Neural cell (in vitro differentiated cells): ENCODE data around the gene IDH3B. TPM values are rescaled to one million over a fixed set of nuclear protein-coding genes. Genes with fewer than 3 reads are reported as not detected.

Experiments
- H2AFZ ChIP-seq: fragments of 200-600, 300-800 bp; sonication (generic), shearing (Covaris generic); 2 replicates; pipeline ENCODE4 v1.6.0; 2014; ENCODE audit warnings: low read depth, mild to moderate bottlenecking, antibody characterized with exemption, low read length, moderate library complexity
- H3F3A ChIP-seq: fragments of 200-600 bp; shearing (Covaris generic); 2 replicates; pipeline ENCODE4 v1.6.1; 2016; ENCODE audit warnings: mild to moderate bottlenecking, moderate library complexity, mixed read lengths, antibody characterized with exemption, low read length; ENCODE audit not compliant: insufficient read depth, poor library complexity, severe bottlenecking
- H3K27ac ChIP-seq: fragments of 200-600, 300-800 bp; sonication (generic), shearing (Covaris generic); 2 replicates; pipeline ENCODE4 v1.5.1; 2014; ENCODE audit warnings: mild to moderate bottlenecking, low read length, moderate library complexity
- H3K27me3 ChIP-seq: fragments of 300-800, 200-600 bp; sonication (generic), shearing (Covaris generic); 2 replicates; pipeline ENCODE4 v1.6.0; 2014; ENCODE audit warnings: mild to moderate bottlenecking, low read depth, low read length, moderate library complexity; ENCODE audit not compliant: insufficient read depth
- H3K36me3 ChIP-seq: fragments of 300-800, 200-600 bp; sonication (generic), shearing (Covaris generic); 2 replicates; pipeline ENCODE4 v1.5.1; 2014; ENCODE audit warnings: mild to moderate bottlenecking, antibody characterized with exemption, low read length, moderate library complexity; ENCODE audit not compliant: insufficient read depth
- H3K4me2 ChIP-seq: fragments of 300-800, 200-600 bp; sonication (generic), shearing (Covaris generic); 2 replicates; pipeline ENCODE4 v1.6.0; 2014; ENCODE audit warnings: mild to moderate bottlenecking, low read length
- H3K4me3 ChIP-seq: fragments of 300-800, 200-600 bp; sonication (generic), shearing (Covaris generic); 2 replicates; pipeline ENCODE4 v1.5.1; 2014; ENCODE audit warnings: mild to moderate bottlenecking, low read length, moderate library complexity
- H3K79me2 ChIP-seq: fragments of 200-600 bp; shearing (Covaris generic); replicated peaks from 2 replicates; pipeline ENCODE4 v1.6.0; 2014; ENCODE audit warnings: mild to moderate bottlenecking, low read length, moderate library complexity; ENCODE audit not compliant: insufficient read depth
- H3K9ac ChIP-seq: fragments of 300-800, 200-600 bp; sonication (generic), shearing (Covaris generic); 2 replicates; pipeline ENCODE4 v1.6.1; 2016; ENCODE audit warnings: mild to moderate bottlenecking, low read length, mixed read lengths
- H3K9me2 ChIP-seq: fragments of 200-600 bp; shearing (Covaris generic); 2 replicates; pipeline ENCODE4 v1.6.1; 2016; ENCODE audit warnings: mild to moderate bottlenecking, low read length, mixed read lengths; ENCODE audit not compliant: insufficient read depth
- H3K9me3 ChIP-seq: fragments of 200-600, 300-800 bp; sonication (generic), shearing (Covaris generic); 2 replicates; pipeline ENCODE4 v1.6.1; 2016; ENCODE audit warnings: mild to moderate bottlenecking, mixed run types, low read length, moderate library complexity, mixed read lengths
- H4K20me1 ChIP-seq: fragments of 200-600 bp; shearing (Covaris generic); 2 replicates; pipeline ENCODE4 v1.6.1; 2016; ENCODE audit warnings: mild to moderate bottlenecking, mixed run types; ENCODE audit not compliant: insufficient read depth
- EP300 ChIP-seq: fragments of 450-650 bp; conservative IDR thresholded peaks from 2 replicates; pipeline ENCODE4 v1.6.1; 2014; ENCODE audit warnings: antibody characterized with exemption, mild to moderate bottlenecking, moderate library complexity; ENCODE audit not compliant: poor library complexity, severe bottlenecking
- EZH2 ChIP-seq: fragments of 200-600, 300-800 bp; shearing (Covaris generic), sonication (generic); IDR thresholded peaks from 2 replicates; pipeline ENCODE4 v1.6.1; 2014; ENCODE audit warnings: antibody characterized with exemption, low read length, borderline replicate concordance, mild to moderate bottlenecking; ENCODE audit not compliant: insufficient read depth, poor library complexity, severe bottlenecking
- MXI1 ChIP-seq: fragments of 450-650 bp; conservative IDR thresholded peaks from 2 replicates; pipeline ENCODE4 v1.6.1; 2014; ENCODE audit warnings: antibody characterized with exemption, mild to moderate bottlenecking; ENCODE audit not compliant: poor library complexity, severe bottlenecking
- POLR2AphosphoS5 ChIP-seq: IDR thresholded peaks from 2 replicates; pipeline ENCODE4 v1.6.1; 2012
- RAD21 ChIP-seq: fragments of 450-650 bp; conservative IDR thresholded peaks from 2 replicates; pipeline ENCODE4 v1.6.1; 2014; ENCODE audit warnings: antibody characterized with exemption, mild to moderate bottlenecking, moderate library complexity
- SMC3 ChIP-seq: fragments of 450-650 bp; conservative IDR thresholded peaks from 2 replicates; pipeline ENCODE4 v1.6.1; 2014; ENCODE audit warnings: antibody characterized with exemption, mild to moderate bottlenecking, moderate library complexity; ENCODE audit not compliant: poor library complexity
- TAF1 ChIP-seq: IDR thresholded peaks from 2 replicates; pipeline ENCODE4 v1.6.1; 2012; ENCODE audit warnings: low read depth
- polyA plus RNA-seq: library from polyadenylated mRNA; depleted of rRNA; stranded (reverse); fragments of >200 nt; gene quantifications from 2 replicates; pipeline ENCODE4 v1.2.3, GENCODE V29; 2014
- TF ChIP-seq, protein P1 (sequence below): fragments of 450-650 bp; IDR thresholded peaks from 2 replicates; pipeline ENCODE4 v1.5.1; 2014; ENCODE audit warnings: antibody characterized with exemption, mild to moderate bottlenecking, moderate library complexity; ENCODE audit not compliant: poor library complexity, severe bottlenecking
- TF ChIP-seq, protein P2 (sequence below): IDR thresholded peaks from 2 replicates; pipeline ENCODE4 v1.6.1; 2012; ENCODE audit warnings: borderline replicate concordance

The IDH3B gene
- polyA plus RNA-seq, 1 donor from 2014 or later: 307 TPM

GRCh38 chr20:2694519-2694918, 30.5 kb upstream of the IDH3B start:
- H3K9ac ChIP-seq: no peak overlapping the region
- no peak overlapping the region for H2AFZ ChIP-seq
- H3K27ac ChIP-seq: no peak overlapping the region
- peak overlapping the region; percentile 63 for H3K4me3 ChIP-seq
- TF ChIP-seq SMC3: no peak
- no peak for TF ChIP-seq RAD21
- no peak for TF ChIP-seq MXI1
- TF ChIP-seq, protein P1, sequence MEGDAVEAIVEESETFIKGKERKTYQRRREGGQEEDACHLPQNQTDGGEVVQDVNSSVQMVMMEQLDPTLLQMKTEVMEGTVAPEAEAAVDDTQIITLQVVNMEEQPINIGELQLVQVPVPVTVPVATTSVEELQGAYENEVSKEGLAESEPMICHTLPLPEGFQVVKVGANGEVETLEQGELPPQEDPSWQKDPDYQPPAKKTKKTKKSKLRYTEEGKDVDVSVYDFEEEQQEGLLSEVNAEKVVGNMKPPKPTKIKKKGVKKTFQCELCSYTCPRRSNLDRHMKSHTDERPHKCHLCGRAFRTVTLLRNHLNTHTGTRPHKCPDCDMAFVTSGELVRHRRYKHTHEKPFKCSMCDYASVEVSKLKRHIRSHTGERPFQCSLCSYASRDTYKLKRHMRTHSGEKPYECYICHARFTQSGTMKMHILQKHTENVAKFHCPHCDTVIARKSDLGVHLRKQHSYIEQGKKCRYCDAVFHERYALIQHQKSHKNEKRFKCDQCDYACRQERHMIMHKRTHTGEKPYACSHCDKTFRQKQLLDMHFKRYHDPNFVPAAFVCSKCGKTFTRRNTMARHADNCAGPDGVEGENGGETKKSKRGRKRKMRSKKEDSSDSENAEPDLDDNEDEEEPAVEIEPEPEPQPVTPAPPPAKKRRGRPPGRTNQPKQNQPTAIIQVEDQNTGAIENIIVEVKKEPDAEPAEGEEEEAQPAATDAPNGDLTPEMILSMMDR: no peak
- TF ChIP-seq POLR2AphosphoS5: no peak
- no peak for TF ChIP-seq EP300
- TF ChIP-seq, protein P2, sequence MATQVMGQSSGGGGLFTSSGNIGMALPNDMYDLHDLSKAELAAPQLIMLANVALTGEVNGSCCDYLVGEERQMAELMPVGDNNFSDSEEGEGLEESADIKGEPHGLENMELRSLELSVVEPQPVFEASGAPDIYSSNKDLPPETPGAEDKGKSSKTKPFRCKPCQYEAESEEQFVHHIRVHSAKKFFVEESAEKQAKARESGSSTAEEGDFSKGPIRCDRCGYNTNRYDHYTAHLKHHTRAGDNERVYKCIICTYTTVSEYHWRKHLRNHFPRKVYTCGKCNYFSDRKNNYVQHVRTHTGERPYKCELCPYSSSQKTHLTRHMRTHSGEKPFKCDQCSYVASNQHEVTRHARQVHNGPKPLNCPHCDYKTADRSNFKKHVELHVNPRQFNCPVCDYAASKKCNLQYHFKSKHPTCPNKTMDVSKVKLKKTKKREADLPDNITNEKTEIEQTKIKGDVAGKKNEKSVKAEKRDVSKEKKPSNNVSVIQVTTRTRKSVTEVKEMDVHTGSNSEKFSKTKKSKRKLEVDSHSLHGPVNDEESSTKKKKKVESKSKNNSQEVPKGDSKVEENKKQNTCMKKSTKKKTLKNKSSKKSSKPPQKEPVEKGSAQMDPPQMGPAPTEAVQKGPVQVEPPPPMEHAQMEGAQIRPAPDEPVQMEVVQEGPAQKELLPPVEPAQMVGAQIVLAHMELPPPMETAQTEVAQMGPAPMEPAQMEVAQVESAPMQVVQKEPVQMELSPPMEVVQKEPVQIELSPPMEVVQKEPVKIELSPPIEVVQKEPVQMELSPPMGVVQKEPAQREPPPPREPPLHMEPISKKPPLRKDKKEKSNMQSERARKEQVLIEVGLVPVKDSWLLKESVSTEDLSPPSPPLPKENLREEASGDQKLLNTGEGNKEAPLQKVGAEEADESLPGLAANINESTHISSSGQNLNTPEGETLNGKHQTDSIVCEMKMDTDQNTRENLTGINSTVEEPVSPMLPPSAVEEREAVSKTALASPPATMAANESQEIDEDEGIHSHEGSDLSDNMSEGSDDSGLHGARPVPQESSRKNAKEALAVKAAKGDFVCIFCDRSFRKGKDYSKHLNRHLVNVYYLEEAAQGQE: no peak
- no peak for TF ChIP-seq EZH2
- no peak for TF ChIP-seq TAF1
- H3F3A ChIP-seq: no peaks in the 10 kb centered on the region
- H3K9me3 ChIP-seq: no peaks in the 10 kb centered on the region
- peaks cover 28% of the 10 kb centered on the region for H3K27me3 ChIP-seq
- H3K79me2 ChIP-seq: no peaks in the 10 kb centered on the region
- no peaks in the 10 kb centered on the region for H4K20me1 ChIP-seq
- no peaks in the 10 kb centered on the region for H3K9me2 ChIP-seq
- no peaks in the 10 kb centered on the region for H3K36me3 ChIP-seq
- peak overlapping the region; percentile 35 for H3K4me2 ChIP-seq

DNA sequence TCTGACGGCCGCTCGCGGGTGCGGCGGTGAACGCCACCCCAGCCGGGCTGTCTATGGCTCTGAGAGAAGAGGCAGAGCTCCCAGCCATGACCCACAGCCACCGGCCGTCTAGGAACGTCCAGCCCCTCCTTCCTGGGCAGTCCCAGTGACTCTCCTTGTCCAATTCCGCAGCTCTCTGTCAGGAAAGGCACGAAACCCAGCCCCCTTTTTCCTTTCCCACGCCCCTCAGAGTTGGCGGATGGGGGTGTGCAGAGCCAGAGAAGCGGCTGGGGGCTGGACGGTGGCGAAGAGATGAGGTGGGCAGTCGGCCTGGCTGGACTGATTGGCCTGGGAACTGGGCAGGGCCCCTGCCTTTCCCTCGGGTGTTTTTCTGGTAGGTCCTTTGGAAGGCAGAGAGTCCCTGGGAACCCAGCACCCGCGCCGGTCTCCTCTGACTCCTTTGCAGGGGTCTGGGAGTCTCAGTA, 30.0 kb upstream of the IDH3B start:
- Histone ChIP-seq H3K4me3 (peak overlapping the region; percentile 63), H3K9me3 (no peaks in the 10 kb centered on the region), H3K9ac (no peak overlapping the region), H3K79me2 (no peaks in the 10 kb centered on the region), H3K9me2 (no peaks in the 10 kb centered on the region), H3K36me3 (no peaks in the 10 kb centered on the region), H2AFZ (no peak overlapping the region), H3F3A (no peaks in the 10 kb centered on the region), H4K20me1 (no peaks in the 10 kb centered on the region), H3K4me2 (no peak overlapping the region), H3K27me3 (peaks cover 29% of the 10 kb centered on the region), H3K27ac (no peak overlapping the region)
- no peak for TF ChIP-seq SMC3
- no peak for TF ChIP-seq RAD21
- TF ChIP-seq POLR2AphosphoS5: no peak
- TF ChIP-seq MXI1: no peak
- TF ChIP-seq EZH2: no peak
- TF ChIP-seq, protein P2: no peak
- TF ChIP-seq TAF1: no peak
- TF ChIP-seq, protein P1: no peak
- TF ChIP-seq EP300: no peak
